Measurements from ENCODE around the gene SLC35D2.

SLC35D2 gene

GRCh38 chr9:96279932-96280331, 103.6 kb downstream of the SLC35D2 start:
- H3K9ac ChIP-seq (ENCODE audit: low read length), result no peak overlapping the region

DNA sequence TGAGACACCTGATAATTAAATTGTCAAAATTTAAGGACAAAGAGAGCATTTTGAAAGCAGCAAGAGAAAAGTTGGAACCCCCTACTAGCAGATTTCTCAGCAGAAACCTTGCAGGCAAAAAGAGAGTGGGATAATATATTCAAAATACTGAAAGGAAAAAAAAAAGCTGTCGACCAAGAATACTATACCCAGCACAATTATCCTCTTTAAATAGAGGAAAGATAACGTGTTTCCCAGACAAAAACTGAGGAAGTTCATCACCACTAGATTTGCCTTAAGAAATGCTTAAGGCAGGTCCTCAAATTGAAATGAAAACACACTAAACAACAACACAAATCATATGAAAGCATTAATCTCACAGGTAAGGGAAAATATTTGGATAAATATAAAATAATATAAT, 108.6 kb downstream of the SLC35D2 start:
- Histone ChIP-seq H3K4me1 (ENCODE audit: control insufficient read depth, insufficient read depth, low read length) (no peaks in the 10 kb centered on the region), H3K36me3 (ENCODE audit: control insufficient read depth, insufficient read depth, low read length) (no peaks in the 10 kb centered on the region), H3K4me3 (ENCODE audit: low read length) (no peak overlapping the region), H3K27me3 (ENCODE audit: control insufficient read depth, insufficient read depth, low read length) (no peaks in the 10 kb centered on the region), H3K9ac (ENCODE audit: low read length) (no peak overlapping the region), H3K9me3 (ENCODE audit: control insufficient read depth, low read length) (no peaks in the 10 kb centered on the region)

More at GRCh38 chr9:96279932-96280331, 103.6 kb downstream of the SLC35D2 start:
- Histone ChIP-seq H3K4me1 (ENCODE audit: control insufficient read depth, insufficient read depth, low read length) (no peaks in the 10 kb centered on the region), H3K9me3 (ENCODE audit: control insufficient read depth, low read length) (no peaks in the 10 kb centered on the region), H3K36me3 (ENCODE audit: control insufficient read depth, insufficient read depth, low read length) (no peaks in the 10 kb centered on the region), H3K4me3 (ENCODE audit: low read length) (no peak overlapping the region), H3K27me3 (ENCODE audit: control insufficient read depth, insufficient read depth, low read length) (no peaks in the 10 kb centered on the region)

Measured in mucosa of stomach (tissue), 1 donor.